HG02623 (cell line): ENCODE data around the gene PROZ.

ENCODE experiments used
- ATAC-seq: cut with Tn5 transposase; IDR thresholded peaks from one replicate; pipeline ENCODE4 v1.9.1; 2021; ENCODE audit warnings: moderate library complexity; ENCODE audit not compliant: unreplicated experiment

The PROZ gene

GRCh38 chr13:113202912-113203311 lies 44.5 kb downstream of the PROZ start:
- no peak for ATAC-seq

GRCh38 chr13:113203507-113204377 lies 45.3 kb downstream of the PROZ start:
- no peak for ATAC-seq

- ATAC-seq, result no peak
These were observed 45.9 kb downstream of the PROZ start for GRCh38 chr13:113204378-113204734.

GRCh38 chr13:113205428-113205931 lies 47.0 kb downstream of the PROZ start:
- ATAC-seq, result no peak

GRCh38 chr13:113207460-113207859 lies 49.0 kb downstream of the PROZ start:
- ATAC-seq, result no peak

GRCh38 chr13:113207890-113208420 lies 49.5 kb downstream of the PROZ start:
- ATAC-seq, result no peak

GRCh38 chr13:113208421-113209335 lies 50.2 kb downstream of the PROZ start, which contains the start of gene PCID2:
TSS of gene PCID2 (minus strand) at chr13:113208669. CDS start at chr13:113208634, 35 bp downstream.
- peak; percentile 69 for ATAC-seq

GRCh38 chr13:113209336-113209758 lies 50.9 kb downstream of the PROZ start, which contains the start of gene CUL4A:
TSS of gene CUL4A (plus strand) at chr13:113209613. CDS start at chr13:113209628, 15 bp downstream.
- peak; percentile 34 for ATAC-seq

- ATAC-seq, result peak; percentile 24
These were observed 51.4 kb downstream of the PROZ start for GRCh38 chr13:113209759-113210421.

- no peak for ATAC-seq
These were observed 52.4 kb downstream of the PROZ start for GRCh38 chr13:113210833-113211232.

- no peak for ATAC-seq
These were observed 53.3 kb downstream of the PROZ start for GRCh38 chr13:113211774-113212173.

- ATAC-seq, result no peak
These were observed 58.0 kb downstream of the PROZ start for GRCh38 chr13:113216254-113217048.

- ATAC-seq, result no peak
These were observed 60.1 kb downstream of the PROZ start for GRCh38 chr13:113218586-113218985.

GRCh38 chr13:113219256-113219940 lies 61.0 kb downstream of the PROZ start:
- no peak for ATAC-seq

GRCh38 chr13:113220141-113220598 lies 61.7 kb downstream of the PROZ start:
- ATAC-seq, result no peak

- ATAC-seq, result no peak
These were observed 62.4 kb downstream of the PROZ start for GRCh38 chr13:113220877-113221276.
